HUES6 (cell line): ENCODE results near the gene UBAC2.

ENCODE experiments used
- H3K27ac ChIP-seq: 2 replicates; pipeline ENCODE4 v1.7.0; 2013; ENCODE audit warnings: low read depth, mild to moderate bottlenecking, low read length, inconsistent platforms
- H3K27me3 ChIP-seq: 2 replicates; pipeline ENCODE4 v1.6.1; 2013; ENCODE audit warnings: low read length; ENCODE audit not compliant: control insufficient read depth, insufficient read depth
- H3K36me3 ChIP-seq: 2 replicates; pipeline ENCODE4 v1.6.1; 2013; ENCODE audit warnings: low read length; ENCODE audit not compliant: control insufficient read depth, insufficient read depth
- H3K4me1 ChIP-seq: 2 replicates; pipeline ENCODE4 v1.6.1; 2013; ENCODE audit warnings: low read length; ENCODE audit not compliant: control insufficient read depth, insufficient read depth
- H3K4me3 ChIP-seq: 2 replicates; pipeline ENCODE4 v1.5.1; 2013; ENCODE audit warnings: low read depth, low read length
- H3K9ac ChIP-seq: one replicate; pipeline ENCODE4 v1.6.1; 2013; ENCODE audit warnings: mild to moderate bottlenecking, low read length
- H3K9me3 ChIP-seq: 2 replicates; pipeline ENCODE4 v1.6.1; 2013; ENCODE audit warnings: low read depth, low read length; ENCODE audit not compliant: control insufficient read depth, insufficient read depth

The UBAC2 gene

GRCh38 chr13:99395436-99395835 lies 194.8 kb downstream of the UBAC2 start:
- no peak overlapping the region for H3K4me3 ChIP-seq
- H3K9me3 ChIP-seq: no peaks in the 10 kb centered on the region
- H3K4me1 ChIP-seq: no peaks in the 10 kb centered on the region
- no peaks in the 10 kb centered on the region for H3K36me3 ChIP-seq
- H3K27me3 ChIP-seq: no peaks in the 10 kb centered on the region
- H3K27ac ChIP-seq: no peak overlapping the region
- no peak overlapping the region for H3K9ac ChIP-seq

DNA sequence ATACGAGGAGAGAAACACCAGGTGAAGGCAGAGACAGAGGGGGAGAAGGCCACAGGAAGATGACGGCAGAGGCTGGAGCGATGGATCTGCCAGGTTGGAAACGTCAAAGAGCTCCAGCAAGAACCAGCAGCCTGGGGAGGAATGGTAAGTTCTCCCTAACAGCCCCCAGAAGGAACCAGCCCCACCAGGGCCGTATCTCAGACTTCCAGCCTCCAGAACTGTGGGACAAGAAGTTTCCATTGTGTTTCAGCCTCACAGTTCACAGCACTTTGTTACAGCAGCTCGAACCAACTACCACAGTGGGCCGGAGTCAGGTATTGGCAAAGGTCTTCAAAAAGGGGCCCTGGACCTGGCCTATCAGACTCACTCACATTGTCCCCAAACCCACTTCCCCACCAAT lies 195.8 kb downstream of the UBAC2 start:
- H3K4me1 ChIP-seq: no peaks in the 10 kb centered on the region
- no peak overlapping the region for H3K27ac ChIP-seq
- no peak overlapping the region for H3K4me3 ChIP-seq
- H3K36me3 ChIP-seq: no peaks in the 10 kb centered on the region
- H3K27me3 ChIP-seq: no peaks in the 10 kb centered on the region
- no peak overlapping the region for H3K9ac ChIP-seq
- H3K9me3 ChIP-seq: no peaks in the 10 kb centered on the region

- Histone ChIP-seq H3K27ac (no peak overlapping the region), H3K27me3 (no peaks in the 10 kb centered on the region), H3K9me3 (no peaks in the 10 kb centered on the region), H3K36me3 (no peaks in the 10 kb centered on the region), H3K9ac (no peak overlapping the region), H3K4me1 (no peaks in the 10 kb centered on the region), H3K4me3 (no peak overlapping the region)
Measured at GRCh38 chr13:99398071-99398470, 197.4 kb downstream of the UBAC2 start.

DNA sequence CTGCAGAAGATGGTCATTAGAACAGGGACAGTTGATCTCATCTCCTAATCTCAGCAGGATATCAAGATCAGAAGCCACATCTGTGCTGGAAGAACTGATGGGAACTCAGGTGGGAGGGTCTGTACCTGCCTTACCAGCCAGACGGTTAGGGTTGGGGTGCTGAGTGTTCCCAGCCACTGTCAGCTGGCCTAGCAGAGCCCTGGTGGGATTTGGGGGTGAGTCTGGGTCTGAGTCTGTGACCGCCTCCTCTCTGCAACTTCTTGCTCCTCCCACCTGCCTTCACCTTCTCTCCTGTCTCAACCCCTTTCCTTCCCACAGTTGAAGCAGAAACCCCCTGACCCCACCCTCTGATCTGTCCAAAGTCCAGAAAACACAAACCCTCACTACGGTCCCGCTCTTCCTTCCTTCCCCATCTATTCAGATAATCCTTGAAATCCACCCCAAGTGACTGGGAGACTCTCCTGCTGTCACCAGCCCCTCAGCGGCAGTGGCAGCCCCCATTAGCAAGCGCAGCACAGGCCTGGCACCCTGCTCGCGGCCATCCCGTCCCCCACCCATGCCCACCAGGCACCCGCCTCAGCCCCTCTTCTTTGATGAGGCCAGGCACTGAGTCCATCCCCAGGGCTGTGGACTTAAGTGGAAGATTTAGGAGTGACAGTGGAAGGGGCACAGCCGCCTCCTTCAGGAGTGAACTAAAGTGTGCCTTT lies 198.4 kb downstream of the UBAC2 start:
- H3K9ac ChIP-seq: no peak overlapping the region
- H3K27me3 ChIP-seq: no peaks in the 10 kb centered on the region
- H3K36me3 ChIP-seq: no peaks in the 10 kb centered on the region
- H3K4me3 ChIP-seq: no peak overlapping the region
- H3K4me1 ChIP-seq: no peaks in the 10 kb centered on the region; the same call in 1 of the 2 replicates
- H3K27ac ChIP-seq: no peak overlapping the region
- no peaks in the 10 kb centered on the region for H3K9me3 ChIP-seq

- Histone ChIP-seq H3K27ac (no peak overlapping the region), H3K9me3 (no peaks in the 10 kb centered on the region), H3K9ac (no peak overlapping the region), H3K36me3 (no peaks in the 10 kb centered on the region), H3K4me3 (no peak overlapping the region), H3K4me1 (no peaks in the 10 kb centered on the region; the same call in 1 of the 2 replicates), H3K27me3 (no peaks in the 10 kb centered on the region)
Measured at GRCh38 chr13:99399623-99399974, 198.9 kb downstream of the UBAC2 start.

DNA sequence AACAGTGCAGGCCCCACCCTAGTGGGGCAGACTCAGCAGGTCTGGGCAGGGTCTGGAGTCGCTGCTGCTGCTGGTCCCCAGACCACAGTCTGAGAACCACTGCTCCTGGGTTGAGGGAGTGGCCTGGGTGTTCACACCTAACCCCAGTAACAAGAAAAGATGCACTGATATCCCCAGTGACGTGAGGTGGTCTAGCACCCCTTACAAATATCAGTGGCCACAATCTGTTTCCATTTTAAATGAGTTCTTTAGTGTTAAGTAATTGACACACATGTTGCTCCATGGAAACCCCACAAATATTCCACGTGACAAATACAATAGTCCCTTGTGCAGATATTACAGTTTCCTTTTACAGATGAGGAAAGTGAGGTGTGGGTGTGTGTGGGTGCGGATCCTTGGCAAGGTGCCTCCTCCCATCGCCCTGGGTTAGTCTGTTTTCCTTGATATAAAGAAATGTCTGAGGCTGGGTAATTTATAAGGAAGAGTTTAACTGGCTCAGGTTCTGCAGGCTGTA lies 202.9 kb downstream of the UBAC2 start:
- H3K36me3 ChIP-seq: no peaks in the 10 kb centered on the region
- no peak overlapping the region for H3K9ac ChIP-seq
- no peaks in the 10 kb centered on the region; the same call in 1 of the 2 replicates for H3K4me1 ChIP-seq
- H3K27ac ChIP-seq: no peak overlapping the region
- no peaks in the 10 kb centered on the region for H3K27me3 ChIP-seq
- H3K9me3 ChIP-seq: no peaks in the 10 kb centered on the region
- H3K4me3 ChIP-seq: no peak overlapping the region

GRCh38 chr13:99404005-99404755 lies 203.5 kb downstream of the UBAC2 start:
- H3K27ac ChIP-seq: no peak overlapping the region
- H3K36me3 ChIP-seq: no peaks in the 10 kb centered on the region
- no peaks in the 10 kb centered on the region; the same call in 1 of the 2 replicates for H3K4me1 ChIP-seq
- H3K4me3 ChIP-seq: no peak overlapping the region
- H3K27me3 ChIP-seq: no peaks in the 10 kb centered on the region
- no peaks in the 10 kb centered on the region for H3K9me3 ChIP-seq
- H3K9ac ChIP-seq: no peak overlapping the region

GRCh38 chr13:99405966-99406365 lies 205.3 kb downstream of the UBAC2 start:
- H3K9me3 ChIP-seq: no peaks in the 10 kb centered on the region

GRCh38 chr13:99406799-99407201 lies 206.1 kb downstream of the UBAC2 start:
- H3K36me3 ChIP-seq: no peaks in the 10 kb centered on the region
- no peak overlapping the region for H3K9ac ChIP-seq
- no peak overlapping the region for H3K27ac ChIP-seq
- no peaks in the 10 kb centered on the region for H3K27me3 ChIP-seq
- peaks cover 4% of the 10 kb centered on the region for H3K9me3 ChIP-seq
- H3K4me3 ChIP-seq: no peak overlapping the region
- H3K4me1 ChIP-seq: no peaks in the 10 kb centered on the region; the same call in none of the 2 replicates

More at GRCh38 chr13:99405966-99406365, 205.3 kb downstream of the UBAC2 start:
- H3K4me1 ChIP-seq: no peaks in the 10 kb centered on the region; the same call in none of the 2 replicates
- H3K9ac ChIP-seq: no peak overlapping the region
- no peaks in the 10 kb centered on the region for H3K36me3 ChIP-seq
- H3K4me3 ChIP-seq: no peak overlapping the region
- no peaks in the 10 kb centered on the region for H3K27me3 ChIP-seq
- no peak overlapping the region for H3K27ac ChIP-seq

DNA sequence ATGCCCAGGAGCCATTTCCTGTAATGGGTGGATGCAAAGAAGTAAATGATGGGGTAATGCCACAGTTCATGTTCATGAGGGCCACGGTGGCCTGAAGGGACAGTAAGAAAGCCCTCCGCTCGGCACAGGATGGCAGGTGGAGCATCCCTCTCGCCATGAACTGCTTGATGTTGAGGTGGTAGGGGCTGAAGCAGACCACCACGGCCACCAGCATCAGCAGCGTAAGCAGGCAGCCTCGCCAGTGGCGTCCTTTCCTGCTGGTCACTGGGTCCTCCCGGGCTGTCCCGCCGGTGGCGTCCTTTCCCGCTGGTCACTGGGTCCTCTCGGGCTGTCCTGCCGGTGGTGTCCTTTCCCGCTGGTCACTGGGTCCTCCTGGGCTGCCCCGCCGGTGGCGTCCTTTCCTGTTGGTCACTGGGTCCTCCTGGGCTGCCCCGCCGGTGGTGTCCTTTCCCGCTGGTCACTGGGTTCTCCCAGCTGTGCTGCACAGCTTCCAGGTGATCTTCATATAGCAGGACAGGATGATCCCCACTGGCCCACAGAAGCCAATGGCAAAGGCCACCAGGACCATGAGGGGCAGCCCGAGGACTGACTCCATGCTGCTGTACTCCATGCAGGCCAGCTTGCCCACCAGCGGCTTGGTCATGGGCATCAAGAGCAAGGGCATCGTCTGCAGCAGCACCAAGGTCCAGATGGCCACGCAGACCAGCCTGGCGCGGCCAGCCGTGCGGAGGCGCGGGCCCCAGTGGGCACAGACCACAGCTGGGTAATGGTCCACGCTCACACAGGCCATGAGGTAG lies 207.4 kb downstream of the UBAC2 start:
- no peak overlapping the region for H3K4me3 ChIP-seq
- H3K9me3 ChIP-seq: peaks cover 12% of the 10 kb centered on the region
- H3K36me3 ChIP-seq: no peaks in the 10 kb centered on the region
- H3K4me1 ChIP-seq: no peaks in the 10 kb centered on the region; the same call in none of the 2 replicates
- no peak overlapping the region for H3K9ac ChIP-seq
- H3K27me3 ChIP-seq: no peaks in the 10 kb centered on the region
- H3K27ac ChIP-seq: no peak overlapping the region

DNA sequence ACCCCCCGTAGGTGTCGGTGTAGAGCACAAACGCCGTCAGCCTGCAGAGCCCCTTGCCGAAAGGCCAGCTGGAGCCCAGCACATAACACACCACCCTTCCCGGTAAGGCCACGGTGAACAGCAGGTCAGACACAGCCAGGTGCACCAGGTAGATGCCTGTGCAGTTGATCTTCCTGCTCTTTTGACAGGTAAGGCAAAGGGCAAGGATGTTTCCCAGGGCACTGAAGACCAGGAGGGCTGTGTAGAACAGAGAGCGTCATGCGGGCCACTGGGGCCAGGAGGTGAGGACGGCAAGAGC lies 208.0 kb downstream of the UBAC2 start:
- no peak overlapping the region for H3K27ac ChIP-seq
- peaks cover 4% of the 10 kb centered on the region for H3K4me1 ChIP-seq
- peaks cover 12% of the 10 kb centered on the region for H3K9me3 ChIP-seq
- no peak overlapping the region for H3K4me3 ChIP-seq
- no peaks in the 10 kb centered on the region for H3K36me3 ChIP-seq
- no peaks in the 10 kb centered on the region for H3K27me3 ChIP-seq
- no peak overlapping the region for H3K9ac ChIP-seq
